Mucosa of descending colon (tissue), 3 donors: ENCODE data around the gene C12orf42. TPM values are rescaled to one million over a fixed set of nuclear protein-coding genes. Genes with fewer than 3 reads are reported as not detected.

Experiments
- ATAC-seq: fragments of 200-7000 bp; cut with Tn5 transposase; one replicate; pipeline ENCODE4 v1.9.1; 2020; ENCODE audit warnings: mild to moderate bottlenecking, moderate library complexity
- DNase-seq, 3 donors: peaks; one replicate each; pipeline ENCODE4 v3.0.0-alpha.2; 2020
- H3K36me3 ChIP-seq: fragments of 200-600 bp; one replicate; pipeline ENCODE4 v1.8.0; 2021; ENCODE audit warnings: low read depth, mild to moderate bottlenecking
- H3K4me1 ChIP-seq: fragments of 200-600 bp; one replicate; pipeline ENCODE4 v1.8.0; 2021; ENCODE audit warnings: low read depth, mild to moderate bottlenecking
- H3K4me3 ChIP-seq: fragments of 200-600 bp; one replicate; pipeline ENCODE4 v1.8.0; 2021; ENCODE audit warnings: mild to moderate bottlenecking
- H3K9me3 ChIP-seq: fragments of 200-600 bp; one replicate; pipeline ENCODE4 v1.8.0; 2021; ENCODE audit warnings: mild to moderate bottlenecking
- intact Hi-C, 2 donors: fragments of 100-400 bp; cut with DNase I in 1 of 2; cut with micrococcal nuclease in 1 of 2; formaldehyde crosslinking; loops; one replicate each; pipeline versions ENCODE4 v1.11.0 to v1.11.1; 2022; cut with DNase I, micrococcal nuclease
- total RNA-seq, 3 donors: library from RNA; stranded (reverse); fragmentation: NEBNext Ultra II Directional in 2 of 3; extraction: Animal tissue kit (Norgen Biotek cat#: 25700) in 2 of 3; gene quantifications; one replicate each; pipeline versions ENCODE4 v1.2.1 to v1.2.4, GENCODE V29; 2021 to 2023
- TF ChIP-seq, protein P1 (sequence below): fragments of 200-600 bp; IDR thresholded peaks from one replicate; pipeline ENCODE4 v1.8.0; 2022; ENCODE audit warnings: antibody characterized with exemption, mild to moderate bottlenecking
- donor health status: DM: no; HTN: no; CAD: no; lungs with moderate emphysema.
- donor health status: DM: no; HTN: no; CAD: no.
- donor health status: DM: no; HTN: yes; CAD: no.

C12orf42 gene
- total RNA-seq, 3 donors from 2014 or later: 0.34 TPM; not detected in 2

DNA sequence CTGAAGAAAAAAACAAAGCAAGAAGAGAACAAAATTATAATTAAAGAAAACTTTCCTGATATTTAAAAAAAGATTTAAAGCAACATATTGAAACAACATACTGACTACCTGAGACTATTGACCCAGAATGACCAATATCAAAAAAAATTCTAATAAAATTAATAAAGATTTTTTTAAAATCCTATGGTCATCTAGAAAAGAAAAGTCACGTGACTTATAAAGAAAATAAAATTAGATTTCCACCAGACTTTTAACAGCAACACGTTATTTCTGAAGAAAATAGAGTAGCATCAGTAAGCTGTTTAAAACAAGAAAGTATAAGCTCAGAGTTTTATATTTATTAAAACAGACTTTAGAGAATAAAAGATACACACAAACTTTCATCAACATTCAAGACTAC lies 238.0 kb downstream of the C12orf42 start:
- ATAC-seq (no peak), DNase-seq (no peak)
- intact Hi-C loops: no loop called here
- Histone ChIP-seq H3K36me3 (no peaks in the 10 kb centered on the region), H3K9me3 (no peaks in the 10 kb centered on the region), H3K4me1 (no peaks in the 10 kb centered on the region), H3K4me3 (no peak overlapping the region)
- TF ChIP-seq, protein P1, sequence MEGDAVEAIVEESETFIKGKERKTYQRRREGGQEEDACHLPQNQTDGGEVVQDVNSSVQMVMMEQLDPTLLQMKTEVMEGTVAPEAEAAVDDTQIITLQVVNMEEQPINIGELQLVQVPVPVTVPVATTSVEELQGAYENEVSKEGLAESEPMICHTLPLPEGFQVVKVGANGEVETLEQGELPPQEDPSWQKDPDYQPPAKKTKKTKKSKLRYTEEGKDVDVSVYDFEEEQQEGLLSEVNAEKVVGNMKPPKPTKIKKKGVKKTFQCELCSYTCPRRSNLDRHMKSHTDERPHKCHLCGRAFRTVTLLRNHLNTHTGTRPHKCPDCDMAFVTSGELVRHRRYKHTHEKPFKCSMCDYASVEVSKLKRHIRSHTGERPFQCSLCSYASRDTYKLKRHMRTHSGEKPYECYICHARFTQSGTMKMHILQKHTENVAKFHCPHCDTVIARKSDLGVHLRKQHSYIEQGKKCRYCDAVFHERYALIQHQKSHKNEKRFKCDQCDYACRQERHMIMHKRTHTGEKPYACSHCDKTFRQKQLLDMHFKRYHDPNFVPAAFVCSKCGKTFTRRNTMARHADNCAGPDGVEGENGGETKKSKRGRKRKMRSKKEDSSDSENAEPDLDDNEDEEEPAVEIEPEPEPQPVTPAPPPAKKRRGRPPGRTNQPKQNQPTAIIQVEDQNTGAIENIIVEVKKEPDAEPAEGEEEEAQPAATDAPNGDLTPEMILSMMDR: no peak

Other genes starting within 250 kb of the C12orf42 start
- gene STAB2, start 91.3 kb upstream of the C12orf42 start, total RNA-seq: 1 to 10 TPM in 1 of 3 donors, under 1 TPM in 2; 0.85 to 1.5 (median 0.98) TPM